ENCODE data around the gene RASL11A. TPM values are rescaled to one million over a fixed set of nuclear protein-coding genes. Genes with fewer than 3 reads are reported as not detected.
"Not testable (repeated sequence)": the region's sequence is repeated elsewhere in the genome, so short reads cannot be mapped to it uniquely, and the experiment has no call there.

Gene RASL11A
- total RNA-seq, 1 donor from 2014 or later, result 5.8 TPM

DNA sequence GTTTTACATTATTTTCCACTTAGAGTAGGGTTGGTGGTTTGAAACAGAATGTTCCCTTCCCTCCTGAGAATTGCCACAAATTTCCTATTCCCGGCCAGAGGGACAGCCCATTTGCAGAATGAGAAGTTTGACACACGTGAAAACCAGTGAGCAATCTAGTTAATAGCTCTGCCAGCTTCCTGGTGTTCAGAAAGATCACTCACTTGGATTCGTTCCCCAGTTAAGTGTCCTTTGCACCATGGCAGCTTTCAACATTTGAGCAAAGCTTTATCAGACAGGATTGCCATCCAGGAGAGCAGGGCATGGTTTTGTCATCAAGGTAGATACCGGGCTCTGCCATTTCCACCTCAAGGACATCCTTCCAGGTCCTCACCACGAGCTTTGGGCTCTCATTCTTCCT lies 28.2 kb downstream of the RASL11A start:
- Mint-ChIP-seq H3K27me3 (peaks cover 30% of the 10 kb centered on the region), H3K4me3 (ENCODE audit: low read depth) (no peak overlapping the region), H3K4me1 (ENCODE audit: low read depth) (no peaks in the 10 kb centered on the region), H3K36me3 (ENCODE audit: insufficient read depth) (no peaks in the 10 kb centered on the region), H3K27ac (no peak overlapping the region), H3K9me3 (ENCODE audit: low read depth) (no peaks in the 10 kb centered on the region)
- no peak for TF ChIP-seq CTCF (IDR thresholded peaks at IDR 0.05; ENCODE audit: unreplicated experiment)
- no peak for DNase-seq (ENCODE audit: low spot score, unreplicated experiment)

DNA sequence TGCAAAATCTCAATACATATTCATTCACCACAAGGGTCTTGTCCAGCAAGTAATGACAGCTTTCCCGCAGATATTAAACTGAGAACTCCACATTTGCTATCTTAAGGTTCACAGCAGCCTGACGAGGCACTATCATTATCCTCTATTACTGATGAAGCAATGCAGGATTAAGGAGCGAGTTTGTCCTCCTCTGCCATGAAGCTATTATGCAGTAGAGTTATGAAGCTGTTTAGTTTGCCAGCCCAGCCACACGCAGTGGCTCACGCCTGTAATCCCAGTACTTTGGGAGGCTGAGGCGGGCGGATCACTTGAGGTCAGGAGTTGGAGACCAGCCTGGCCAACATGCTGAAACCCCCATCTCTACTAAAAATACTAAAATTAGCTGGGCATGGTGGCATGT lies 29.8 kb downstream of the RASL11A start:
- H3K9me3 Mint-ChIP-seq (ENCODE audit: low read depth); H3K4me1 Mint-ChIP-seq (ENCODE audit: low read depth); DNase-seq (ENCODE audit: low spot score, unreplicated experiment); H3K4me3 Mint-ChIP-seq (ENCODE audit: low read depth); H3K36me3 Mint-ChIP-seq (ENCODE audit: insufficient read depth); H3K27ac Mint-ChIP-seq: not testable (repeated sequence)
- H3K27me3 Mint-ChIP-seq, result peaks cover 17% of the 10 kb centered on the region

DNA sequence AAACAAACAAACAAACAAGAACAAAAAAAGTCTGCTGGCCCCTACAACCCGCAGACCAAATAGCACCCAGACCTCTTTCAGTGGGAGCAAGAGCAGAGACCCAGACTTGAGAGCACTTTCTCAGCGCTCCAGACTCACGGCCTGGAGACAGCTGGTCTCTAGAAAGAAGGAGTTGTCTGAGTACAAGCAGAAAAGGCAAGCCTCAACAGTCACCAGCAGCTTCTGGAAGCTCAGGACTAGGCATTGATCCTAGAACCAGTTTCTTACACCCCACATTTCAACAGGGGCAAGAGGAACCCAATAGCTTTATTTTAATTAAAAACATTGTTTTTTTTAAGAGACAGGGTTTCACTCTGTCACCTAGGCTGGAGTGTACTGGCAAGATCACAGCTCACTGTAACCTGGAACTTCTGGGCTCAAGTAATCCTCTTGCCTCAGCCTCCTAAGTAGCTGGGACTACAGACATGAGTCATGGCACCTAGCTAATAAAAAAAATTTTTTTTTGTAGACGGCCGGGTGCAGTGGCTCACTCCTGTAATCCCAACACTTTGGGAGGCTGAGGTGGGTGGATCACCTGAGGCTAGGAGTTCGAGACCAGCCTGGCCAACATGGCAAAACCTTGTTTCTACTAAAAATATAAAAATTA lies 30.4 kb downstream of the RASL11A start:
- no peak for DNase-seq (ENCODE audit: low spot score, unreplicated experiment)
- no peak overlapping the region for H3K27ac Mint-ChIP-seq
- H3K27me3 Mint-ChIP-seq, result peaks cover 16% of the 10 kb centered on the region
- no peaks in the 10 kb centered on the region for H3K36me3 Mint-ChIP-seq (ENCODE audit: insufficient read depth)
- H3K4me3 Mint-ChIP-seq (ENCODE audit: low read depth), result no peak overlapping the region
- no peaks in the 10 kb centered on the region for H3K9me3 Mint-ChIP-seq (ENCODE audit: low read depth)
- TF ChIP-seq CTCF (IDR thresholded peaks at IDR 0.05; ENCODE audit: unreplicated experiment), result no peak
- no peaks in the 10 kb centered on the region for H3K4me1 Mint-ChIP-seq (ENCODE audit: low read depth)

DNA sequence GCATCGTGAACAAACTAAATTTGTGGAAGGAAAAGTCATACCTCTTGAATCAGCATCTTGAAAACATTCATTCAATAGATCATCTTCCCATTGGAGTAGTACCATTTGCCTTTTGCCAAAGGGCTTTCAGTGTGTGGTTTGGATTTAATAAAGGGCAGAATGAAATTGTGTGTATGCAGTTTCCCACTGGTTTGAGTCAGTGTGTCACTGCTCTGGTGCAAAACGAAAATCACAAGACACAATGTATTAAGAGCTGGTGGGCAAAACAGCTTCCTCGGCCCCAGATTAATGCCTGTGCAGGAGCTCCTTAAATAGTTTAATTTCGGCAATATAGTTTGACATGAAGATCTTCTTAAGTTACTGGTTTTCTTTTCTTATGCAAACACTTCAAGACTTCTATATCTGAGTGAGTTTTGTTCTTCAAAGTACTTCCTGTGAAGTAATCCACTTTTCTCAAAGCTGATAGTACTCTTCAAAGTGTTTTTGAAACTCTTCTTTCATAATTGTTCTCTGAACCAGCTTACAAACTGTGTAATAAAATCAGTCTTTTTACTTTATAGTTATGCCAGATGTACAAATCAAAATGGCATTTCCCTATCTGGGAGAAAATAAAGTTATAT lies 32.1 kb downstream of the RASL11A start:
- Mint-ChIP-seq H3K4me3 (ENCODE audit: low read depth) (no peak overlapping the region), H3K27me3 (peaks cover 8% of the 10 kb centered on the region), H3K36me3 (ENCODE audit: insufficient read depth) (no peaks in the 10 kb centered on the region), H3K4me1 (ENCODE audit: low read depth) (no peaks in the 10 kb centered on the region), H3K9me3 (ENCODE audit: low read depth) (no peaks in the 10 kb centered on the region), H3K27ac (no peak overlapping the region)
- no peak for DNase-seq (ENCODE audit: low spot score, unreplicated experiment)
- no peak for TF ChIP-seq CTCF (IDR thresholded peaks at IDR 0.05; ENCODE audit: unreplicated experiment)

GRCh38 chr13:27304099-27304498 lies 33.5 kb downstream of the RASL11A start:
- Mint-ChIP-seq H3K36me3 (ENCODE audit: insufficient read depth) (no peaks in the 10 kb centered on the region), H3K9me3 (ENCODE audit: low read depth) (no peaks in the 10 kb centered on the region), H3K4me3 (ENCODE audit: low read depth) (no peak overlapping the region), H3K27me3 (peaks cover 5% of the 10 kb centered on the region), H3K27ac (no peak overlapping the region), H3K4me1 (ENCODE audit: low read depth) (no peaks in the 10 kb centered on the region)
- TF ChIP-seq CTCF (IDR thresholded peaks at IDR 0.05; ENCODE audit: unreplicated experiment), result no peak
- DNase-seq (ENCODE audit: low spot score, unreplicated experiment), result no peak

GRCh38 chr13:27304611-27305010 lies 34.0 kb downstream of the RASL11A start:
- DNase-seq (ENCODE audit: low spot score, unreplicated experiment), result no peak
- Mint-ChIP-seq H3K27me3 (peaks cover 3% of the 10 kb centered on the region), H3K36me3 (ENCODE audit: insufficient read depth) (no peaks in the 10 kb centered on the region), H3K9me3 (ENCODE audit: low read depth) (no peaks in the 10 kb centered on the region), H3K4me3 (ENCODE audit: low read depth) (no peak overlapping the region), H3K27ac (no peak overlapping the region), H3K4me1 (ENCODE audit: low read depth) (no peaks in the 10 kb centered on the region)
- no peak for TF ChIP-seq CTCF (IDR thresholded peaks at IDR 0.05; ENCODE audit: unreplicated experiment)
